Keratinocyte (primary cell): Measurements from ENCODE around the gene C11orf65. TPM values are rescaled to one million over a fixed set of nuclear protein-coding genes. Genes with fewer than 3 reads are reported as not detected.

ENCODE experiments used
- DNase-seq: peaks from one replicate; pipeline ENCODE4 v3.0.0-alpha.2; 2011; ENCODE audit warnings: low read depth, missing footprints, low spot score
- FAIRE-seq: peaks from 2 replicates; lab custom pipeline; 2011; peaks lifted over from hg19 to GRCh38; lab: Jason Lieb, UNC
- H2AFZ ChIP-seq: 2 replicates; pipeline ENCODE4 v1.6.0; 2012; ENCODE audit warnings: low read length, control low read depth, inconsistent platforms; ENCODE audit not compliant: control insufficient read depth
- H3K27ac ChIP-seq: 2 replicates; pipeline ENCODE4 v1.5.1; 2011; ENCODE audit warnings: low read length; ENCODE audit not compliant: control insufficient read depth, insufficient read depth
- H3K27me3 ChIP-seq: 3 replicates; pipeline ENCODE4 v1.6.0; 2011; ENCODE audit warnings: low read length; ENCODE audit not compliant: control insufficient read depth, insufficient read depth; ENCODE audit errors: extremely low read depth
- H3K36me3 ChIP-seq, 2 experiments: 2 replicates in 1 of 2; 3 replicates in 1 of 2; pipeline ENCODE4 v1.5.1; 2011; ENCODE audit warnings: low read length in 2 of 2, mild to moderate bottlenecking in 1 of 2; ENCODE audit not compliant: control insufficient read depth in 2 of 2, insufficient read depth in 2 of 2; ENCODE audit errors: extremely low read depth in 1 of 2
- H3K4me1 ChIP-seq: 3 replicates; pipeline ENCODE4 v1.5.1; 2011; ENCODE audit warnings: low read length; ENCODE audit not compliant: control insufficient read depth, insufficient read depth; ENCODE audit errors: extremely low read depth
- H3K4me2 ChIP-seq: 3 replicates; pipeline ENCODE4 v1.6.0; 2011; ENCODE audit warnings: low read depth, low read length; ENCODE audit not compliant: control insufficient read depth, insufficient read depth; ENCODE audit errors: extremely low read depth
- H3K4me3 ChIP-seq, 3 experiments: fragments of 200-600 bp in 1 of 3; sonication (generic) in 1 of 3; 2 replicates in 2 of 3; 3 replicates in 1 of 3; pipeline ENCODE4 v1.5.1; 2011 to 2016; ENCODE audit warnings: low read length in 3 of 3, mild to moderate bottlenecking in 3 of 3, control low read depth in 2 of 3, inconsistent platforms in 1 of 3, low read depth in 1 of 3, mixed read lengths in 1 of 3, mixed run types in 1 of 3, moderate library complexity in 1 of 3; ENCODE audit not compliant: control insufficient read depth in 2 of 3, insufficient read depth in 2 of 3; ENCODE audit errors: extremely low read depth in 1 of 3
- H3K79me2 ChIP-seq: 2 replicates; pipeline ENCODE4 v1.6.0; 2012; ENCODE audit warnings: low read length; ENCODE audit not compliant: control insufficient read depth, insufficient read depth
- H3K9ac ChIP-seq: 3 replicates; pipeline ENCODE4 v1.6.0; 2011; ENCODE audit warnings: low read length; ENCODE audit not compliant: control insufficient read depth, insufficient read depth; ENCODE audit errors: extremely low read depth
- H3K9me1 ChIP-seq: 3 replicates; pipeline ENCODE4 v1.6.0; 2011; ENCODE audit warnings: low read length; ENCODE audit not compliant: control insufficient read depth, insufficient read depth; ENCODE audit errors: extremely low read depth
- H3K9me3 ChIP-seq: 2 replicates; pipeline ENCODE4 v1.5.1; 2012; ENCODE audit warnings: low read depth, low read length; ENCODE audit not compliant: control insufficient read depth
- H4K20me1 ChIP-seq: 3 replicates; pipeline ENCODE4 v1.6.0; 2011; ENCODE audit warnings: low read length; ENCODE audit not compliant: control insufficient read depth, insufficient read depth; ENCODE audit errors: extremely low read depth
- CTCF ChIP-seq, 3 experiments: IDR thresholded peaks in 1 of 3; conservative IDR thresholded peaks in 1 of 3; optimal IDR thresholded peaks in 1 of 3; 2 replicates in 2 of 3; 3 replicates in 1 of 3; pipeline versions ENCODE3 to v1.5.1; 2011; ENCODE audit warnings: low read length in 3 of 3, mild to moderate bottlenecking in 3 of 3, moderate library complexity in 2 of 3, control low read depth in 1 of 3, inconsistent platforms in 1 of 3; ENCODE audit not compliant: insufficient read depth in 2 of 3; ENCODE audit errors: extremely low read depth in 1 of 3
- EZH2 ChIP-seq: IDR thresholded peaks from one replicate; pipeline ENCODE4 v1.6.1; 2012; ENCODE audit warnings: inconsistent platforms, mild to moderate bottlenecking, low read length, moderate library complexity
- dilution Hi-C: fragments of 300-500 bp; cut with MboI; formaldehyde crosslinking; loops from one replicate; pipeline ENCODE4 v1.7.0; 2020; ENCODE audit warnings: low sequenced_read_pairs; ENCODE audit not compliant: extremely low pct_ligation_motif_present
- polyA plus RNA-seq, 5 experiments: library from polyadenylated mRNA; depleted of rRNA in 3 of 5; stranded (reverse) in 3 of 5; stranded (forward) in 1 of 5; unstranded in 1 of 5; fragments of >200 nt; gene quantifications; 1 replicate in 1 of 5; 2 replicates in 3 of 5; 3 replicates in 1 of 5; pipeline versions ENCODE4 v1.2.1 to v1.2.3, GENCODE V29; 2011 to 2012; ENCODE audit warnings: missing spikeins in 2 of 5, low read depth in 1 of 5, low replicate concordance in 1 of 5

Gene C11orf65
- polyA plus RNA-seq, 1 donor (not counting 4 experiments of a cell fraction or from before 2014, with no cell fraction given), result 0.83 TPM

GRCh38 chr11:108495326-108495725, 28.0 kb upstream of the C11orf65 start:
- H3K9ac ChIP-seq, result no peak overlapping the region
- FAIRE-seq (no peak), DNase-seq (no peak)
- no peaks in the 10 kb centered on the region for H3K36me3 ChIP-seq
- no peak for TF ChIP-seq CTCF (optimal IDR thresholded peaks at IDR 0.05 in 1 of 3, IDR thresholded peaks at IDR 0.05 in 1 of 3, conservative IDR thresholded peaks at IDR 0.05 in 1 of 3; ENCODE audit: extremely low read depth in 1 of 3, insufficient read depth in 2 of 3, low read length in 3 of 3)
- no peaks in the 10 kb centered on the region for H3K79me2 ChIP-seq
- H3K9me3 ChIP-seq, result no peaks in the 10 kb centered on the region
- H3K4me3 ChIP-seq, result no peak overlapping the region
- no peak overlapping the region for H2AFZ ChIP-seq
- peaks cover 15% of the 10 kb centered on the region for H3K4me1 ChIP-seq
- no peaks in the 10 kb centered on the region for H3K27me3 ChIP-seq
- dilution Hi-C loops, result no loop called here
- no peaks in the 10 kb centered on the region for H4K20me1 ChIP-seq
- no peaks in the 10 kb centered on the region for H3K9me1 ChIP-seq
- H3K27ac ChIP-seq, result no peak overlapping the region
- H3K4me2 ChIP-seq, result no peak overlapping the region

- Histone ChIP-seq H3K4me1 (peaks cover 12% of the 10 kb centered on the region), H3K4me2 (no peak overlapping the region), H4K20me1 (no peaks in the 10 kb centered on the region), H3K27ac (no peak overlapping the region), H3K9me1 (no peaks in the 10 kb centered on the region), H3K79me2 (no peaks in the 10 kb centered on the region), H3K9me3 (no peaks in the 10 kb centered on the region), H3K36me3 (no peaks in the 10 kb centered on the region), H2AFZ (no peak overlapping the region), H3K27me3 (no peaks in the 10 kb centered on the region), H3K9ac (no peak overlapping the region), H3K4me3 (no peak overlapping the region)
- dilution Hi-C loops, result no loop called here
- no peak for TF ChIP-seq CTCF (optimal IDR thresholded peaks at IDR 0.05 in 1 of 3, IDR thresholded peaks at IDR 0.05 in 1 of 3, conservative IDR thresholded peaks at IDR 0.05 in 1 of 3; ENCODE audit: extremely low read depth in 1 of 3, insufficient read depth in 2 of 3, low read length in 3 of 3)
- TF ChIP-seq EZH2, result no peak
- FAIRE-seq (no peak), DNase-seq (no peak)
Measured at GRCh38 chr11:108494182-108494581, 26.9 kb upstream of the C11orf65 start.
